Neural progenitor cell (in vitro differentiated cells): ENCODE data around the gene RUNX3.

Experiments used
- EZH2 ChIP-seq: fragments of 200-600 bp; sonication (generic); IDR thresholded peaks from 2 replicates; pipeline ENCODE4 v1.6.1; 2017; ENCODE audit warnings: antibody characterized with exemption, mild to moderate bottlenecking, moderate library complexity
- EZH2phosphoT487 ChIP-seq: fragments of 200-600 bp; sonication (generic); IDR thresholded peaks from 2 replicates; pipeline ENCODE4 v1.6.1; 2017; ENCODE audit warnings: antibody characterized with exemption
- TF ChIP-seq, protein P1 (sequence below): fragments of 200-600 bp; sonication (generic); IDR thresholded peaks from 2 replicates; pipeline ENCODE4 v1.5.1; 2017; ENCODE audit warnings: antibody characterized with exemption, mild to moderate bottlenecking

DNA sequence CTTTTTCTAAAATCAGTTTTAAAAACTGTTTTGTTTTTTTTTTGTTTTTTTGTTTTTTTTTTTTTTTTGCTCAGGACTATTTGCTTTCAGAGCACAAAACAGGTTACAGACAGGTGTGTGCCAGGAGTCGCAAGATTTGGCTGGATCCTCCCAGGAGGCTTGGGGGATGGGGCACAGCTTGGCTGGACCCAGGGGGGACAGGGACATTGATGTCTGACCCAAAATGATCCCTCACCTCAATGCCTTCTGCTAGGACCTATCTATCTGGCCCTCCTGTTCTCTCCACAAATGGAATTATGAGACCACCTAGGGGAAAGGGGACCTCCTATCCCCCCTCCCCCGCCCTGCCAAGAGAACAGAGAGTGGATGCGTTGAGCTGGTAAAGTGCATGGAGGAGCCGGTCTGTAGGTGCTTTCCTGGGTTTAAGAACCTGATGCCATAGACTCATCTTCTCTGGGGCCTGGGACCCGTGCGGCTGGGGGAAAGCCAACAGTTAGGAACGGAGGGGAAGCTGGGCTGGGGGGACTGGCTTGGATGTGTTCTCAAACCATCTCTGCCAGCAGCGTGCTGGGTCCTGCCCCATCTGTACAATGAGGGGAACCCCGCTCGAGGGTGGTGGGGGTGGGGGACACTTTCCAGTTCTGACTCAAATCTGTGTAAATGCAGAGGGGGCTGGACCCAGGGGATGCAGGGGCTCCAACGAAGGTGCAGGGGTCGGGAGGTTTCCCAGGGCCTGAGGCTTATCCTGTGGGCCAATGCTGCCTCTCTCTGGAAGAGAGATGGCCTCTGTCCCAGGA, 28.9 kb downstream of the RUNX3 start:
- TF ChIP-seq, protein P1, sequence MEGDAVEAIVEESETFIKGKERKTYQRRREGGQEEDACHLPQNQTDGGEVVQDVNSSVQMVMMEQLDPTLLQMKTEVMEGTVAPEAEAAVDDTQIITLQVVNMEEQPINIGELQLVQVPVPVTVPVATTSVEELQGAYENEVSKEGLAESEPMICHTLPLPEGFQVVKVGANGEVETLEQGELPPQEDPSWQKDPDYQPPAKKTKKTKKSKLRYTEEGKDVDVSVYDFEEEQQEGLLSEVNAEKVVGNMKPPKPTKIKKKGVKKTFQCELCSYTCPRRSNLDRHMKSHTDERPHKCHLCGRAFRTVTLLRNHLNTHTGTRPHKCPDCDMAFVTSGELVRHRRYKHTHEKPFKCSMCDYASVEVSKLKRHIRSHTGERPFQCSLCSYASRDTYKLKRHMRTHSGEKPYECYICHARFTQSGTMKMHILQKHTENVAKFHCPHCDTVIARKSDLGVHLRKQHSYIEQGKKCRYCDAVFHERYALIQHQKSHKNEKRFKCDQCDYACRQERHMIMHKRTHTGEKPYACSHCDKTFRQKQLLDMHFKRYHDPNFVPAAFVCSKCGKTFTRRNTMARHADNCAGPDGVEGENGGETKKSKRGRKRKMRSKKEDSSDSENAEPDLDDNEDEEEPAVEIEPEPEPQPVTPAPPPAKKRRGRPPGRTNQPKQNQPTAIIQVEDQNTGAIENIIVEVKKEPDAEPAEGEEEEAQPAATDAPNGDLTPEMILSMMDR = no peak
- TF ChIP-seq EZH2 (no peak), EZH2phosphoT487 (no peak)
